ENCODE data around the gene LHX5. TPM values are rescaled to one million over a fixed set of nuclear protein-coding genes. Genes with fewer than 3 reads are reported as not detected.

LHX5 gene
- total and polyA plus RNA-seq, 7 donors, result not detected

DNA sequence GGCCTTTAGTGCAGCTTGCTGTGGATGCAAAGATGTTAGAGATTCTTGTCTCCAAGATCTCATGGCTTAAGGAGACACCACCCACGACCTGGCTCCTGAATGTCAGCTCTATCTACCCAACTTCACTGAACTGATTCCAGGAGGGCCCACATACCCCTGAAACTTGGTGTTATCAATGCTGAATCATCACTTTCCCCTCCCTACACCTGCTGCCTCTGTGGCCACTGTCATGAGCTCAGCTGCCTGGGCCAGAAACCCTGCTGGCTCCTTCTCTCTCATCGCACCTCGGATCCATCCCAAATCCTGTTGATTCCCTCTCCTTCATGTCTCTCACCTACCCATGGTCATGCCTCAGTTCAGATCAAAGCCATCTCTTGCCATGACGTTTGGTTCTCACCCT lies 15.1 kb upstream of the LHX5 start:
- WGBS, 2 donors, result 17 to 36% methylated on average over 4 of the region's 4 CpGs
- no peak for DNase-seq
- no peaks in the 10 kb centered on the region for H3K36me3 ChIP-seq
- H3K27ac ChIP-seq, result no peak overlapping the region
- peaks cover 0 to 58% (median 0%) of the 10 kb centered on the region in 3 donors for H3K27me3 ChIP-seq
- intact Hi-C loops (cut with DNase I), result no loop called here
- TF ChIP-seq POLR2A (IDR thresholded peaks at IDR 0.05) (no peak), EP300 (IDR thresholded peaks at IDR 0.05) (no peak)
- TF ChIP-seq, protein P1, sequence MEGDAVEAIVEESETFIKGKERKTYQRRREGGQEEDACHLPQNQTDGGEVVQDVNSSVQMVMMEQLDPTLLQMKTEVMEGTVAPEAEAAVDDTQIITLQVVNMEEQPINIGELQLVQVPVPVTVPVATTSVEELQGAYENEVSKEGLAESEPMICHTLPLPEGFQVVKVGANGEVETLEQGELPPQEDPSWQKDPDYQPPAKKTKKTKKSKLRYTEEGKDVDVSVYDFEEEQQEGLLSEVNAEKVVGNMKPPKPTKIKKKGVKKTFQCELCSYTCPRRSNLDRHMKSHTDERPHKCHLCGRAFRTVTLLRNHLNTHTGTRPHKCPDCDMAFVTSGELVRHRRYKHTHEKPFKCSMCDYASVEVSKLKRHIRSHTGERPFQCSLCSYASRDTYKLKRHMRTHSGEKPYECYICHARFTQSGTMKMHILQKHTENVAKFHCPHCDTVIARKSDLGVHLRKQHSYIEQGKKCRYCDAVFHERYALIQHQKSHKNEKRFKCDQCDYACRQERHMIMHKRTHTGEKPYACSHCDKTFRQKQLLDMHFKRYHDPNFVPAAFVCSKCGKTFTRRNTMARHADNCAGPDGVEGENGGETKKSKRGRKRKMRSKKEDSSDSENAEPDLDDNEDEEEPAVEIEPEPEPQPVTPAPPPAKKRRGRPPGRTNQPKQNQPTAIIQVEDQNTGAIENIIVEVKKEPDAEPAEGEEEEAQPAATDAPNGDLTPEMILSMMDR (IDR thresholded peaks at IDR 0.05), result no peak
- H3K4me3 ChIP-seq, result no peak overlapping the region
- H3K9me3 ChIP-seq, result no peaks in the 10 kb centered on the region
- H3K4me1 ChIP-seq, result no peaks in the 10 kb centered on the region

- no peak overlapping the region for H3K4me3 ChIP-seq
- DNase-seq, result no peak
- intact Hi-C loops (cut with DNase I), result no loop called here
- H3K4me1 ChIP-seq, result no peaks in the 10 kb centered on the region
- H3K36me3 ChIP-seq, result no peaks in the 10 kb centered on the region
- no peaks in the 10 kb centered on the region for H3K9me3 ChIP-seq
- TF ChIP-seq EP300 (IDR thresholded peaks at IDR 0.05) (no peak), POLR2A (IDR thresholded peaks at IDR 0.05) (no peak), POLR2AphosphoS5 (IDR thresholded peaks at IDR 0.05) (no peak)
- TF ChIP-seq, protein P1 (IDR thresholded peaks at IDR 0.05), result no peak
- peaks cover 6 to 72% (median 12%) of the 10 kb centered on the region in 3 donors for H3K27me3 ChIP-seq
- H3K27ac ChIP-seq, result no peak overlapping the region
- 5 to 7% methylated on average over 2 of the region's 2 CpGs for WGBS, 2 donors
Measured at GRCh38 chr12:113485330-113485729, 13.7 kb upstream of the LHX5 start.

DNA sequence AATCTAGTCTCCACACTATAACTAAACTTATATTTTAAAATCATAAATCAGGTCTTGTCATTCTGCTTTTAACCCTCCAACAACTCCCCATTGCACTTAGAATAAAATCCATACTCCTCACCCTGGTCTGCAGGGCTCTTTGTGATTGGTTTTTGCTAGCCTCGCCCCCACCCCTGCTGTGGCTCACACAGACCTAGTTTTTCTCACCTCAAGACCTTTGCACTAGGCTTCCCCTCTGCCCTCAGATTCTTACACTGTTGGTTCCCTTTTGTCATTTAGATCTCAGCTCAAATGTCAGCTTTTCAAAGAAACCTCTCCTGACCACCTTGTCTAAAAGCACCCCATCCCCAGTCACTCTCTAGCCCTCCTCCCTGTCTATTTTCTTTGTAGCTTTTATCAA lies 10.7 kb upstream of the LHX5 start:
- Histone ChIP-seq H3K4me1 (no peaks in the 10 kb centered on the region), H3K9me3 (no peaks in the 10 kb centered on the region), H3K4me3 (no peak overlapping the region), H3K27ac (no peak overlapping the region), H3K27me3 (peaks cover 33 to 83% (median 42%) of the 10 kb centered on the region in 3 donors), H3K36me3 (no peaks in the 10 kb centered on the region)
- WGBS, 2 donors, result 12 to 14% methylated on average over 1 of the region's 1 CpG
- intact Hi-C loops (cut with DNase I), result no loop called here
- DNase-seq, result no peak
- TF ChIP-seq, protein P1 (IDR thresholded peaks at IDR 0.05), result no peak
- no peak for TF ChIP-seq EP300 (IDR thresholded peaks at IDR 0.05)
- TF ChIP-seq POLR2AphosphoS5 (IDR thresholded peaks at IDR 0.05), result no peak
- no peak for TF ChIP-seq POLR2A (IDR thresholded peaks at IDR 0.05)

- TF ChIP-seq POLR2AphosphoS5 (IDR thresholded peaks at IDR 0.05), result no peak
- TF ChIP-seq POLR2A (IDR thresholded peaks at IDR 0.05), result no peak
- TF ChIP-seq EP300 (IDR thresholded peaks at IDR 0.05), result no peak
- TF ChIP-seq, protein P1 (IDR thresholded peaks at IDR 0.05), result no peak
- Histone ChIP-seq H3K4me1 (no peaks in the 10 kb centered on the region), H3K27ac (no peak overlapping the region), H3K27me3 (peaks cover 41 to 89% (median 58%) of the 10 kb centered on the region in 3 donors), H3K4me3 (no peak overlapping the region), H3K36me3 (no peaks in the 10 kb centered on the region), H3K9me3 (no peaks in the 10 kb centered on the region)
- DNase-seq, result no peak
- intact Hi-C loops (cut with DNase I), result no loop called here
- WGBS, 2 donors, result 20 to 23% methylated on average over 9 of the region's 9 CpGs
Measured at GRCh38 chr12:113480336-113480971, 8.8 kb upstream of the LHX5 start.

Data from sigmoid colon (tissue), 7 donors.